Activated CD8-positive, alpha-beta memory T cell treated with anti-CD3 and anti-CD28 coated beads, Interleukin-2, amount 50 U/mL, for 24 hours (primary cell): ENCODE measurements around the gene SMAD3.

Experiments used
- DNase-seq: peaks from one replicate; pipeline ENCODE4 v3.0.0-alpha.2; 2020; ENCODE audit errors: extremely low read depth

SMAD3 gene

GRCh38 chr15:67180035-67180434 lies 114.6 kb downstream of the SMAD3 start:
- DNase-seq: no peak

- no peak for DNase-seq
Measured at GRCh38 chr15:67180514-67181191, 115.3 kb downstream of the SMAD3 start.

GRCh38 chr15:67181221-67181639 lies 115.8 kb downstream of the SMAD3 start:
- DNase-seq: no peak

DNA sequence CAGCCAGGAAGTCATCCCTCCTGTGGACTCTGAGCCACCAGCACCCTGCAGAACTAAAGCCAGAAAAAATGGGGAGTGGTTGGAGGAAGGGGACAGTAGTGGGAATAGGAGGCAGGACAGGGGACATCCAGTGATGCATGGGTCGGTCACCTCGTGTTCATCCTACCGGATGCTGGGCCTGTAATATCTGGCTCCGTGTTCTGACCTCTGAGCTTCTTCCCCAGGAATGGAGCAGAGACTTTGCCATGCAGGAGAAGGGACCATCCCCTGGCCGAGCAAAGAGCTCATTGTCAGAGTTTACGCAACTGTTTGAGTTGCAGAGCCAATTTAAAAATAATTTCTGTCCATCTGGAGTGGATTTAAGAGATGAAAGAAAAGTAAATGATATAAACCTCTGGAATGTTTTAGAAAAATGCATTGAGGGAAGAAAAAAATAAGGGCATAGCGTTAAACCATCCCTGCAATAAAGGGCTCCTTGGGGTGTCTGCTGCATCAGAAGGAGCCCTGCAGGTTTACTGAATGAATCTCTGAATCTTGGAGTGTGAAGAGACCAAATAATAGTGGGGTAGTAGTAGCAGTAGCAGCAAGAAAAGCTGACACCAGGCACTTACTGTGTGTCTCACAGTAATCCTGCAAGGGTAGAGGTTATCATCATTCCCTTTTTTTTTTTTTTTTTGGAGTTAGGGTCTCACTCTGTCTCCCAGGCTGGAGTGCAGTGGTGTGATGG lies 118.2 kb downstream of the SMAD3 start:
- no peak for DNase-seq

DNA sequence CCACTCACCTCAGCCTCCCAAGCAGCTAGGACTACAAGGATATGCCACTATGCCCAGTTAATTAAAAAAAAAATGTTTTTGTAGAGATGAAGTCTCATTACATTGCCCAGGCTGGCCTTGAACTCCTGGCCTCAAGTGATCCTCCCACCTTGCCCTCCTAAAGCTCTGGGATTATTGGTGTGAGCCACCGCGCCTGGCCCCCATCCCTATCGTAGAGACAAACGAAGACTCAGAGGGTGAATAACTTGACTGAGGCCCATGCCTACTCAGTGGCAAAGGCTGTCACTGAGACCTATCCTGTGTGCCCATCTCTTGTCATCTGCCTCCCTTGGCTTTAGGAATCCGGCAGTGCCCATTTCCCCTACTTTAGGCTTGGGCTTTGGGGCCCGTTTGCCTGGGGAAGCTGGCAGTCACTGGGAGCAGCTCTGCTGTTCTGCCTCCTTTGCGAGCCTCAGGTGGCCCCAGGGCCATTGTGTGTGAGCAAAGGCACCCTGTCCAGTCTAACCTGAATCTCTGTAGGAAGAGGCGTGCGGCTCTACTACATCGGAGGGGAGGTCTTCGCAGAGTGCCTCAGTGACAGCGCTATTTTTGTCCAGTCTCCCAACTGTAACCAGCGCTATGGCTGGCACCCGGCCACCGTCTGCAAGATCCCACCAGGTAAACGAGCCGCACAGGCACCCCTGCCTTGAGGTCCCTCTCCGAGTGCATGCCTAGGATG lies 119.0 kb downstream of the SMAD3 start:
- no peak for DNase-seq

DNA sequence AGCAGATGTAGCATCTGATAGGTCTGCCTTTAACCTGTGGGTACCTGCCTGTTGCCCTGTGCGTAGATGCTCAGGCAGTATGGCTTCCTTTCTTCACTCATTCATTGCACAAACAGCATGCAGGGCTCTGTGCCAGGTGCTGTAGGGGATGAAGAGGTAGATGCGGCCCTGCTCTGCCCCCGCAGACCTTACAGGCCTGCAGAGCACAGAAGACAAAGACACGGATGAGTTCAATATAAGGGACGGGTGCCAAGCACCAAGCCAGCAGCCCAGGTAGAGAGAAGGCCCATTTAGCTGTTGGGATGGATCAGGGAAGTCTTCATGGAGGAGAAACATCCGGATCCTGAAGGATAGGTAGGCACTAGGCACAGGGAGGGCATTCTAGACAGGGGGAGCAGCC lies 119.6 kb downstream of the SMAD3 start:
- no peak for DNase-seq

DNA sequence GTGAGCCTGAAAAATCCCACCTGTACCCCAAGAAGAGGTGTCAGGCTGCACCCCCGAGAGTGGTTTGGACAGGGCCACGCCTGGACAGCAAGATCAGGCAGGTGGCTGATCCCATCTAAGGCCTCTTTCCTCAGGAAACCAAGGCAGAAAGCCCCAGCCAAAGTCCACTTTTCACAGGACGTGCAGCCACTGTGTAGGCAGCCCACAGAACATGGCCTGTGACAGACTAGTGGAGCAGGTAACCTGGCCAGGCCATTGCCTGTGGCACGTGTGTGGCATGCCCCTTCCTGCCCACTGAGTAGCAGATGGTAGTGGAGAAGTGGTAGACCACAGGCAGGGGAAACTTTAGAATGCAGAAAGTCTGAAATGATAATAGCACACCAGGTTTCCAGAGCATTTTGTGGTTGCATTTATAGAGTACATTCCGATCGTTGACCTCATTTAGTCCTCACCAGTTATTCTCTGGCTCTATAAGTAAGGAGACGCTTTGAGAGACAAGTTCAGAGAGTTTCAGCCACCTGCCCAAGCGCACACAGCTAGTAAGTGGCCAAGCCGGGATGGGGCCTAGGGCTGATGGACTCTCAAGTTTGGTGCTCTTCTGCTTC lies 120.3 kb downstream of the SMAD3 start:
- no peak for DNase-seq

DNA sequence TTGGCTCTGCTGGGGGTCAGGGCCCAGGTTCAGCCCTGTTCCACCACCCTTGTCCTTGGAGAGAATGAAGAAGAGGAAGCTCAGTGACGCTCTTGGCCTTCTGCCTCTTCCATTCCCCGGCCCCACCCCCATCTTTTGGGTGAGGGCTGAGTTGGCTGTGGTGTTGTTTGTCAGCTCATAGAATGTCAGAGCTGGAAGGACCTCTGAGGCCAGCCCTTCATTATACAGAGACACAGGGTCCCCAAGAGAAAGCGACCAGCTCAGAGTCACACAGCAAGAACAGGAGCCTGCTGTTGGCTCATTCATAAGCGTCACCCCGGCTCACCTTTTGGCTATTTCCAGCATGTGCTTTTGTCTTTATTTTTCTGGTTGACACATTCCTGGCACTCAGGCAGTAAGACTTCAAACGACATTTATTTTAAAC lies 120.8 kb downstream of the SMAD3 start:
- DNase-seq: no peak

DNA sequence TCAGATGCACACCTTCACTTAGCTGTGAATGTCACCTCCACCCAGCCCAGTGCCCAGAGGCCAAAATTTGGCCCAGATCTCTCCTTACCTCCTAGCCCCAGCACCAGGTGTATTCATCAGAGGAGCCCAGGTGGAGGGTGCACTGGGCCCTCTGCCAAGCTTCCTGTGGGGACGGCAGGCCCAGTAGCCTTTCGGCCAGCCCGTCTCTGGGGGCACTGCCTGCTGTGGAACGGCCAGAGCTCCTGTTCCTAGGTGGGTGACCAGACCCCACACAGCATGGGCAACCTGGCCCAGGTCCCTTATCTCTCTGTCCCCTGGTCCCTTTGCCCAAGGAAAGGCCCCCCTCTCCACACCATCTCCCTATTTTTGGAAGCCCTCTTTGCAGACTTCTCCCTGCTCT lies 121.3 kb downstream of the SMAD3 start:
- no peak for DNase-seq

GRCh38 chr15:67187351-67187854 lies 122.0 kb downstream of the SMAD3 start:
- DNase-seq: no peak

GRCh38 chr15:67188551-67189218 lies 123.3 kb downstream of the SMAD3 start:
- no peak for DNase-seq

DNA sequence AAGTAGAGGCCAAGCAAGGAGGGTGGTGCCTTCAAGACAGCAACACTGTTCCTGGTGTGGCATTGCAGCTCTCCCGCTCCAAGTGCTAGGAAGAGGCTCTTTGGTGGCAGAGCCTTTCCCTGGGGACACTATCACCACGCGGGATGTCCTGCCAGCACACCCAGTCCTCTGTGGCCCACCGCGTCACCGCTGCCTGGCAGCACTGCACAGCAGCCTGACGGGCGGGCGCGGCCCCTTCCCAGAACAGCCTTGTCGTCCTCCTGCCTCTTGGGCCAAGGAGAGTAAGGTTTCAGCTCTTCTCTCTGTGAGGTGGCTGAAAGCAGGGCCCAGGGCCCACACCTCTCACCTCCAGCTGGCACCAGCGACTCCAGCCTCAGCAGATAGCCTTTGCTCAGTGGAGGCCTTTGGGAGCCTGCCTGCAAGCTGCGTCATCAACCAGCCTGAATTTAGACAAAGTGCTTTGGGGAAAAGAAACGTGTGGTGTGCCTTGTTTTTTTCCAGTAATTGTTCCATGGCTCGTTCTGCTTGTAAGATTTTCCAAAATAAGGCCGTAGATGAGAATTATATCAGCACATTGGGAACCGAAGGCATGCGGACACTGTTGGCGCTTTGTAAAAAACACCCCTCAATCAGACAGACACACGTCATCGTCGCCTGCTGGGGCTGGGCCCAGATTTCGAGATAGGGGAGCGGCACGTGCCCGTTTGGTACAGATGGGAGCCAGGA lies 124.1 kb downstream of the SMAD3 start:
- no peak for DNase-seq

DNA sequence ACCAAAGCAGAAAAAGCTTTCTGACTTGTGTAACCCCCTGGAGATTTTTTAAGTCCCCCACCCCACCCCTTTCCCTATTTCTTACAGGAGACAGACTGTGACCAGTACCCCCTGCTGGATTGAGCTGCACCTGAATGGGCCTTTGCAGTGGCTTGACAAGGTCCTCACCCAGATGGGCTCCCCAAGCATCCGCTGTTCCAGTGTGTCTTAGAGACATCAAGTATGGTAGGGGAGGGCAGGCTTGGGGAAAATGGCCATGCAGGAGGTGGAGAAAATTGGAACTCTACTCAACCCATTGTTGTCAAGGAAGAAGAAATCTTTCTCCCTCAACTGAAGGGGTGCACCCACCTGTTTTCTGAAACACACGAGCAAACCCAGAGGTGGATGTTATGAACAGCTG lies 124.9 kb downstream of the SMAD3 start:
- DNase-seq: no peak

DNA sequence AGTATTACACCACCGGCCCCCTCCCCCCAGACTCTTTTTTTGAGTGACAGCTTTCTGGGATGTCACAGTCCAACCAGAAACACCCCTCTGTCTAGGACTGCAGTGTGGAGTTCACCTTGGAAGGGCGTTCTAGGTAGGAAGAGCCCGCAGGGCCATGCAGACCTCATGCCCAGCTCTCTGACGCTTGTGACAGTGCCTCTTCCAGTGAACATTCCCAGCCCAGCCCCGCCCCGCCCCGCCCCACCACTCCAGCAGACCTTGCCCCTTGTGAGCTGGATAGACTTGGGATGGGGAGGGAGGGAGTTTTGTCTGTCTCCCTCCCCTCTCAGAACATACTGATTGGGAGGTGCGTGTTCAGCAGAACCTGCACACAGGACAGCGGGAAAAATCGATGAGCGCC lies 125.4 kb downstream of the SMAD3 start:
- DNase-seq: no peak

DNA sequence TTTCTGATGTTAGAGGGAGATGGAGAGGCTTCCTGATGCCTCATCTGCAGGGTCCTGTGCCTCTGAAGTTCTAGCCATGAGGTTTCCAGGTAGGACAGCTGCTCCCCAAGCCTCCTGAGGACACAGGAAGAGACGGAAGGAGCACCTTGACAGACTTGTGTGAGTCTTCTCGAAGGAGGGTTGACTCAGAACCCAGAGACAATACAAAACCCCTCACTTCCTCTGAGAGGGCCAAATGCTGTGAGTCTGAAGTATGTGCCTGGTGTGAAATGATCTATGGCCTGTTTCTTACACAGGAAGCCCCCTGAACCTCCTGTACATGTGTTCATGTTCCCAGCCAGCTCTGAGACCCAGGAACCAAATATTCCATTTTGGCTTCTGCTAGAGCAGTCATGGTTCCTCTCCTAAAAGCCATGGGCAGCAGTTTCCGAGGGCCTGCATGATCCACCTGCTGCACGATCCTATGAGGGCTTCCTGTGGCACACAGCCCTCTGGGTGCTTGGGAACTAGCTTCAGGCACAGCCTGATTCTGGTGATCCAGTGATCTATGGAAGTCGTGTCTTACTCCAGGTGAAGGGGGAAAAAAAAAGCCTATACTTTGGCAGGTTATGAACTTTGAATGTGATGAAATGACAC lies 126.9 kb downstream of the SMAD3 start:
- DNase-seq: no peak

- no peak for DNase-seq
Measured at GRCh38 chr15:67193223-67193990, 128.0 kb downstream of the SMAD3 start.

DNA sequence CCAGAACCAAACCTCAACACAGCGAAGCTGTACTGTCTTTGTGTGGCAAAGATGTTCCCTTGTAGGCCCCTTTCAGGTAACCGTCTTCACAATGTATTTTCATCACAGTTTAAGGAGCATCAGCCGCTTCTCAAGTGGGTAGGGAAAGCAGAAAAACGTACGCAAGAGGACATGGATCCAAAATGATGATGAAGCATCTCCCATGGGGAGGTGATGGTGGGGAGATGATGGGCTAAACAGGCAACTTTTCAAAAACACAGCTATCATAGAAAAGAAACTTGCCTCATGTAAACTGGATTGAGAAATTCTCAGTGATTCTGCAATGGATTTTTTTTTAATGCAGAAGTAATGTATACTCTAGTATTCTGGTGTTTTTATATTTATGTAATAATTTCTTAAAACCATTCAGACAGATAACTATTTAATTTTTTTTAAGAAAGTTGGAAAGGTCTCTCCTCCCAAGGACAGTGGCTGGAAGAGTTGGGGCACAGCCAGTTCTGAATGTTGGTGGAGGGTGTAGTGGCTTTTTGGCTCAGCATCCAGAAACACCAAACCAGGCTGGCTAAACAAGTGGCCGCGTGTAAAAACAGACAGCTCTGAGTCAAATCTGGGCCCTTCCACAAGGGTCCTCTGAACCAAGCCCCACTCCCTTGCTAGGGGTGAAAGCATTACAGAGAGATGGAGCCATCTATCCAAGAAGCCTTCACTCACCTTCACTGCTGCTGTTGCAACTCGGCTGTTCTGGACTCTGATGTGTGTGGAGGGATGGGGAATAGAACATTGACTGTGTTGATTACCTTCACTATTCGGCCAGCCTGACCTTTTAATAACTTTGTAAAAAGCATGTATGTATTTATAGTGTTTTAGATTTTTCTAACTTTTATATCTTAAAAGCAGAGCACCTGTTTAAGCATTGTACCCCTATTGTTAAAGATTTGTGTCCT lies 129.0 kb downstream of the SMAD3 start:
- no peak for DNase-seq

DNA sequence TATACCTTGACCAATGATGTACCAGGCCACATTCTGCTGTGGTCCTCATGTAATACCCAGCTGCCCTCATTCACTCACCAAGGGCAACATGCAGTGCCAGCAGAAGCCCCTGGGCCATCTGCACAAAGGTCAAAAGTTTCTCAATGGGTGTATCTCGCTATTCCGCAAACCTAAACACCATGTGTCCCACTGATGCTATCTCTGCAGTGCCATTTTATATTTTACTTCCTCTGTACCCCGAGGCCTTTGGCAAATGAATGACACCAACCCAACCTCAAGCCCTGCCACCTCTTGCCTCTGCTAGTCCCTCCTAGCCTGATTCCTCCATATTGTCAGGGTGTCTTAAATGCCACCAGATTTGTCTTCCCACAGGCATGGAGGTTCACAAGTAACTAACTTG lies 129.9 kb downstream of the SMAD3 start:
- no peak for DNase-seq

GRCh38 chr15:67196222-67196621 lies 130.8 kb downstream of the SMAD3 start:
- DNase-seq: no peak
